T-helper 2 cell treated with Interferon-gamma antibody and Interleukin-4, amounts not matched to agents 100 ng/mL and 5 ng/mL, for 36 hours (primary cell): ENCODE results near the gene FGFR3. TPM values are rescaled to one million over a fixed set of nuclear protein-coding genes. Genes with fewer than 3 reads are reported as not detected.
"Not testable (repeated sequence)": the region's sequence is repeated elsewhere in the genome, so short reads cannot be mapped to it uniquely, and the experiment has no call there.

Experiments used
- intact Hi-C: fragments of 100-400 bp; cut with micrococcal nuclease; formaldehyde crosslinking; loops from one replicate; pipeline ENCODE4 v1.15.1; 2023
- total RNA-seq: library from RNA; stranded (reverse); gene quantifications from 2 replicates; pipeline ENCODE4 v1.2.3, GENCODE V29; 2022

Gene FGFR3
- total RNA-seq, 1 donor from 2014 or later: 0.91 TPM

DNA sequence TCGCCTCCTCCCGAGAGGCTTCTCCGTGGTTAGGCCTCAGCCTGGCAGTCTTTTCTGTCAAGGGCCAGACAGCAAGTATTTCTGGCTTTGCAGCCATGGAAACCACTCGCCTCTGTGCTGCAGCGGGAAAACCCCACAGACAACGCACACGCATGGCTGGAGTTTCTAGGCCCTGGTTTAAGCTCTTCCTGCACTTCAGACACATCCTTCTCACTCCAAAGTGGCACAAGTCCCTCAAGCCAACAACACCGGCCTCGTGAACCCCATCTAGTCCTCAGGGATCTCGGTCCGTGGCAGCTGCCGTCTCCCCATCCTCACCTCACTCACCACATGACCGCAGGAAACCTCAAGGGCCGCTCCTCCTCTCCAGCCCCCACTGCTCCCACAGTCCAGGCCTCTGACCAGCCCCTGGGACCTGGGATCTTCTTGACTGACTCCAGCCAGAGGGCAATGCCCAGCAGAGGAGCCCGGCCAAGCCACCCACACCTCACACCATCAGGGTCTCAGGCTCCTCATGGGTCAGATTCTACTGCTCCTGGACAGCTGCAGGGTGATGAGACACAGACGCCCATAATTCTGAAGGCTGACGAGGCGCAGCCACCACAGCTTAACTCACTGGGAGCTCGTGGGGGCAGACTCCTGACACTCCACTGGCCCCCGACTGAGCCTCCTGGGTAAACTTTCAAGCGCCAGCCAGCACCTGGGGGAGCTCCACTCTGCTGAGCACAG, 41.1 kb downstream of the FGFR3 start:
- intact Hi-C loops: no loop called here

- intact Hi-C loops: not testable (repeated sequence)
These were observed 42.7 kb downstream of the FGFR3 start for GRCh38 chr4:1835836-1836235.

DNA sequence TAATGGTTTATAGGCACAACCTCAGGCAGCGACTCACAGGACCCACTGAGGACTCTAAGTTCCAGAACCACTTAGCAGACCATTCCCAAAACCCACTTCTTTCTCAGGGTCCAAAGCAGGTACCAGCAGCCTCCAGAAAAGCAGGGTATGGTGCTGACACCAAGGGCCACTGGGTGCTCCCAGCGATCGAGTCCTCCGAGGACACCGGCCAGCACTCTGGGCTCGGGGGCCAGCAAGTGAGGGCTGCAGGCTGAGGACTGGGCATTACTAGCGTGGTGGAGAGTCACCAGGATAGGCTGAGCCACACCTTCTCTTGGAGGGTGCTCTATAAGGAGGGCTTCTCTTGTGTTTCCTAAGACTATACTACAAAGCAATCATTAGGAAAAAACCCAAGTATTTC, 43.6 kb downstream of the FGFR3 start:
- intact Hi-C loops: no loop called here

DNA sequence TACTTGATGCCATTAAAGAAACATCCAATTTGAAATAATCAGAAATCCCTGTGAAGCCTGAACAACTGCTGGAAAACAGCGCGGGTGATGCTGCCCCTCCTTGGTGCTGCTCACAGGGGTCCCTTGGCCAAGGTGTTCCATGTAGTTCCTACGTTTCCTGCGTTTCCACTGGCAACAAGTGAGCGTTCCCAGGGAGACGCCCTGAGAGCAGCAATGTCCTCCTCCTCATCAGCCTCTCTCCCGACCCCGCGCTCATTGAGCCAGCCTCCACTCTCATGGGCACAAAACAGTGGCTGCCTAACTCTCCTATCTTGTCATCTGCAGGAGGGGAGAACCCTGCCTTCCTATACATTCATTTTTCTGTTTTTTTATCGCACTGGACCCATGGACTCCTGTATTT, 44.0 kb downstream of the FGFR3 start:
- intact Hi-C loops: no loop called here

GRCh38 chr4:1839282-1839681, 46.2 kb downstream of the FGFR3 start:
- intact Hi-C loops: no loop called here

GRCh38 chr4:1841201-1841886, 48.3 kb downstream of the FGFR3 start:
- intact Hi-C loops: no loop called here

DNA sequence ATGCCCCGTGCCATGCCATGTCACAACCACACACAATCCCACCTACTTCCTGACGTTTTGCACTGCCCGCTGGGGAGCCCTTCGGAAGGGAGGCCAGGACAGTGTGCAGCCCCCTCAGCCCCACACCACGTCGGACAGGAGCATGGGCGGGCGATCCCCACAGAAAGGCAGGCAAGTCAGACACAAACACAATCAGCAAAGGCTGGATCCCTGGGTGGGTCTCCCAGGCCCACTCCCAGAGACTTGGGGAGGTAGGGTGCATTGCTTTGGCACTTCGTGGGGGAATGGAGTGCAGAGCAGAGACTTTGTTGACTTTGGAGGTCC, 48.8 kb downstream of the FGFR3 start:
- intact Hi-C loops: no loop called here

DNA sequence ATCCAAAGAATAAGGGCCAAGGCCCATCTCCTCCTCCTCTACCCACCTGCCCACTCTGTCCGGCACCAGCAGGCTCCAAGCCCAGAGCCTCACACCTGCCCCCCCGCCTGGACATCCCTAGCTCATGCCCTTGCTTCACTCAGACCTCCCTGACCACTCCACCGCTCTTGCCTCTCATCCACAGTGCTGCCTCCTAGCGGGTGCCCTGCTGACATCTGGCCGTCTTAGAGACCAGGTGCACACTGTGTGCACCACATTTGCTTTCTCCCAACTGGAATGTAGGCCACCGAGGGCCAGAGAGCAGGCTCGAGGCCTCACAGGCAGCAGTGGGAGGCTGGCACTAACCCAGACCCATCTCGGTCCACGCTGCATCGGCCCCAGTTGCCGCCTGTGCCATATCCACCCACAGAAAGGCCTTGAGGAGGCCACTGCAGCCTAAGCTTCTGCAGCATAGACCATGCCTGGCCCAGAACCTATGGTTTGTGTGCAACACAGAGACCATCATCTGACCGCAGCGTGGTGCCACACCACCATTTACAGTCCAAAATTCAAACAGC, 49.3 kb downstream of the FGFR3 start:
- intact Hi-C loops: no loop called here

DNA sequence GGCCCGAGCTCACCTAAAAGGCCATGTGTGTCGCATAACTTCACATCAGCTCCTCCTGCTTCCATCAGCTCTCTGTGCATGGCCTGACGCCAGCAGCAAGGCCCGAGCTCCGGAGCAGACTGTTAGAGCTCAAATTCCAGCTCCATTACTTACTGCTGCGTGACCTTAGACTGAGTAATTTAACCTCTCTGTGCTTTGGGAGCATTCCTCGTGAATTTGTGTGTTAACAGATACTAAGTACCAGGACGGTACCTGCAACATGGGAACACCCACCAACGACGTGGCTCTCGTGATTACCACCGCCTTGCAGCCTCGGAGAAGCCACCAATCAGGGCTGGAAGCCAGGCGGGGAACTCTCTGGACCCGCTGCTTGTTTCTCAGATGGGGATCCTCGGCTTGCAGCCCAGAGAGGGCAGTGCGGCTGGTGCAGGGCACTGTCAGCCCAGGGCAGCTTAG, 49.9 kb downstream of the FGFR3 start:
- intact Hi-C loops: no loop called here

DNA sequence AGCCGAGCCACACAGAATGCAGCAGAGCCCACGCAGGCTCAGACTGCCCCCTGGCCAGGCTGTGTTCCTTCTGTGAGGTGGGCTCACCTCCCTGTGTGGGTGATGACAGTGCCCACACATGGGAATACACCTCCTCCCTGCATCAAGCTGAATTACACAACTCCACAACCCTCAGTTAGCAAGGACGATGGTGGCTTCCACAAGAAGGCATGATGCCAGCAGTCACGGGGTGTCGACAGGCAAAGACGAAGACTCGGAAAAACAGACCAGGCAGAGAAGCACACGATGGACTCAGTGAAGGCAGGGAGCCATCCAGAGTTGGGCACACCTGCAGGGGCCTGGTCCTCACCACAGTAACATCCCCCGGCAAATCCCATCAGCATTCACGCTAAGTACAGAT, 50.8 kb downstream of the FGFR3 start:
- intact Hi-C loops: no loop called here

DNA sequence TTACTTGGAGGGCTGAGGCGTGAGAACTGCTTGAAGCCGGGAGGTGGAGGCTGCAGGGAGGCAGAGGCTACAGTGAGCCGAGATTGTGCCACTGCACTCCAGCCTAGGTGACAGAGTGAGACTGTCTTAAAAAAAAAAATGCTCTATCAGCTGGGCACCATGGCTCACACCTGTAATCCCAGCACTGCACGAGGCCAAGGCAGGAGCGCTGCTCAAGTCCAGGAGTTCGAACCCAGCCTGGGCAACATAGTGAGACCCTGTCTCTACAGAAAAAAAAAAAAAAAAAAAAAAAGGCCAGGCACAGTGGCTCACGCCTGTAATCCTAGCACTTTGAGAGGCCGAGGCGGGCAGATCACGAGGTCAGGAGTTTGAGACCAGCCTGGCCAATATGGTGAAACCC, 51.5 kb downstream of the FGFR3 start:
- intact Hi-C loops: not testable (repeated sequence)

- intact Hi-C loops: no loop called here
These were observed 53.5 kb downstream of the FGFR3 start for GRCh38 chr4:1846580-1846979.

DNA sequence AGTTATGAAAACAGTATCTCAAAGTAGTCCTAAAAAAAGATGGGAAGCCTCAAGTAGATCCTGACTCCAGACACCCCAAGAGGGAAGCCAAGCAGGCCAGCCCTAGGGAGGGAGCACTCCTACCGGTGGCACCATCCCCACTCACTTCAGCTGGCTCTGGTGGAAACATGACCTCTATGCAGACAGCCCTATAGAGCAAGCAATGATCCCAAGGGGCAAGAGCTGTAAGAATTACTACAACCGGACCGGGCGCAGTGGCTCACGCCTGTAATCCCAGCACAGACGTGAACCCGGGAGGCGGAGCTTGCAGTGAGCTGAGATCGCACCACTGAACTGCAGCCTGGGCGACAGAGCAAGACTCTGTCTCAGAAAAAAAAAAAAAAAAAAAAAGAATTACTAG, 57.2 kb downstream of the FGFR3 start:
- intact Hi-C loops: loop anchor here (10.0 kb wide), 1 partner anchor 275 kb away; no protein-coding TSS in a partner anchor

GRCh38 chr4:1851160-1851559, 58.1 kb downstream of the FGFR3 start:
- intact Hi-C loops: loop anchor here (10.0 kb wide), 1 partner anchor 276 kb away; no protein-coding TSS in a partner anchor

DNA sequence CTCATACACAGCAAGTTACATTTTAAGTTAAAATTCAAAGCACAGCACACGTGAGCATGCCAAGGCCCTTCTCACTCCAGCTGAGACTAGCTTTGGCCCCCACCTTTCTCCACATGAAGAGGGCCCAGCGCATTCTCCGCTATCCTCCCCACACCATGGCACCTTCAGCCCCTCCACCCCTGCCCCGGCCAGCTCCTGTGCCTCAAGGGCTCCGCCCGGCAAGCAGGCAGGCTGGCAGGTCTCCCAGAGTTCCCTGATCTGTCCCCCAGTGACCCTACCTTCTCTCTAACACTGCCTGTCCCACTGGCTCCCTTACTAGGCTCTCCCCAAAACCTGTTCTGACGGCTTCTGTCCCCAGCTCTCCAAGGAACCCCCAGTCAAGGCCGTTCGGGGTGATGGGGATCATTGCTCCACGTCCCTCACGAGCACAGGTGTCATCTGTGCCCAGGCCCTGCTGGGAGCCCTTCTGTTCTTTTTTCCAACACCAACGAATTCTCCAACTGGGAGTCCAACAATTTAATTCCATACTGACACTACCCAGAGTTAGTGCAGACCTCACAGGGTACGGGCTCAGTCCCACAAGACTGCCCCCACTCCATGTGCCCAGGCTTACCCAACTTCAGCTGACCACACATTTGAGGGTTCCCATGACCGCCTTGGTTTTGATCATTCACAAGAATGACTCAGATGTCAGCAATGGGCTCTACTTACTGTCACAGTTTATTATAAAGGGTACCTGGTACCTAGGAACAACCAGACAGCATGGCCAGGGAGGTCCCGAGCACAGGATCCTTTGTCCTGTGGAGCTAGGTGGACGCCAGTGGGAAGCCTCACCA, 58.7 kb downstream of the FGFR3 start:
- intact Hi-C loops: loop anchor here (10.0 kb wide), 1 partner anchor 277 kb away; no protein-coding TSS in a partner anchor

DNA sequence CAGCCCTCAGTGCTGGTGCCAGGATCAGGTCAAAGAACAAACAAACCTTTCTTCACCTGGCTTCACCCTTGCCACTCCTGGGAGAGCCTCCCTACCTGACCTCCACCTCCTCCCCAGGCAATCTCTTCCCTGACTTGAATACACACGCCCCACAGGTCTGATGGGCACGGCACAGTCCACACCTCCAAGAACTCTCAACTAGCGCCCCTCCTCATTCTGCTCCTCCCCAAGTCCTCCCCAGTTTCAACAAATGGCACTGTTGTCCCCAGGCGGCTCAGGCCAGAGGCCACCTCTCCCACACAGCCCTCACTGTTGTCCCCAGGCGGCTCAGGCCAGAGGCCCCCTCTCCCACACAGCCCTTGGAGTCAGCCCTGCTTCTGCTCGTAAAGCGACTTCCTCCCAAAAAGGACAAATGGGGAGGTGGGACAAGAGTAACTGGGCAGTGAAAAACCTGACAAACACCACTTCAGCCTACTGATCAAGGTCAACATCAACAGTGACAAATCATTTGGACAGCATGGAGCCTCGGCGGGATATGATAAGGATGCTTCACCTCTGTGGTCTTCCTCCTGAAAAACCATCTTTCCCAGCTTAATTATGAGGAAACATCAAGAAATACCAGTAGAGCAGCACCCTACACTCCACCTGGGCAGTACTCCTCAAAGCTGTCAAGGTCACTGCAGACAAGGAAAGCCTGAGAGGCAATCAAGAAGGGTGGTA, 60.0 kb downstream of the FGFR3 start:
- intact Hi-C loops: loop anchor here (10.0 kb wide), 1 partner anchor 278 kb away; no protein-coding TSS in a partner anchor

GRCh38 chr4:1854752-1855151, 61.7 kb downstream of the FGFR3 start:
- intact Hi-C loops: loop anchor here (1.0 to 10.0 kb wide), 3 partner anchors 45 to 507 kb away; partner anchors contain the start of gene UVSSA

DNA sequence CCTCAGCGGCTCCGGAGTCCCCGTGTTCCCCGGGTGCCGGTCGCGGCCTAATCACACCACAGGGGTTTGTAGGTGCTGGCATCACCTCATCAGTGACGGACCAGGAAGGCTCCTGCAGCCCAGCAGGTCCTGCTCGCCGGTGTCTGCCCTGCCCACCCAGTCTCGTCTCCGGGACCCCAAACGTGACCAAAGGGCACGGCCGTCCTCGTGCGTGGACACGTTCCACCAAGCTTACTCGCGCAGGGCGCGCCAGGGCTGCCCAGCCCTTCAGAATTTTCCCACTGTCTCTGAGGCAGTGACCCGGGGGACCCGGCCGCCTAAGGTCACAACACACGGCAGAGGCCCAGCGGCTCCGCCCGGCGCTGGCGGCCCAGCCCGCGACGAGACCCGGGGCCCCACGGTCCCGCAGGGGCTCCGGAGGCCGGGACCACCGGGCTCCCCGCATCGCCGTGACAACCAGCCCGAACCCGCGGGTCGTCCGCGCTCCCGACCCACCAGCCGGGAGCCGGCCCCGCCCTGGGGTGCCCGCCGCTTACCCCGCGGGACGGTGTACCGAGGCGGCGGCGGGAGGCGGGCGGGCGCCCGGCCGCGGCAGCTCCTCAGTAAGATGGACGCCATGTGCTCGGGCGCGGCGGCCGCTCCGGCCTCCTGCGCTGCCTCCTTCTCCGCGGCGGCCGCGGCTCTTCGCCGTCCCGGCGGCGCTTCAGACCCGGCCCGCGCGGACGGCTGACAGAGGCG, 62.4 kb downstream of the FGFR3 start:
- intact Hi-C loops: loop anchor here (1.0 to 10.0 kb wide), 7 partner anchors 15 to 563 kb away; partner anchors contain the start of genes CFAP99, SLBP, UVSSA and ZFYVE28

GRCh38 chr4:1856071-1856942, 63.2 kb downstream of the FGFR3 start, which contains the start of gene LETM1:
TSS of gene LETM1 (minus strand) at chr4:1856156. CDS start at chr4:1855950, 206 bp downstream.
- intact Hi-C loops: loop anchor here (1.0 to 10.0 kb wide), 6 partner anchors 14 to 562 kb away; partner anchors contain the start of genes CFAP99, SLBP, UVSSA and ZFYVE28
